Lower leg skin (tissue), 4 donors: ENCODE data around the gene SMIM29. TPM values are rescaled to one million over a fixed set of nuclear protein-coding genes. Genes with fewer than 3 reads are reported as not detected.
A peak's percentile ranks its signal among the peaks of the same experiment; 100 is the strongest.

Experiments
- DNase-seq, 2 donors: peaks; one replicate each; pipeline ENCODE4 v3.0.0-alpha.2; 2019; ENCODE audit warnings: low spot score in 2 of 2
- H3K4me3 ChIP-seq: fragments of 200-600 bp; sonication (generic); 2 replicates; pipeline ENCODE4 v1.5.1; 2017; ENCODE audit warnings: mild to moderate bottlenecking, low read depth; ENCODE audit not compliant: poor library complexity, severe bottlenecking
- CTCF ChIP-seq, 3 donors: fragments of 450-650 bp; IDR thresholded peaks; one replicate each; pipeline ENCODE4 v1.5.1; 2016; ENCODE audit warnings: antibody characterized with exemption in 3 of 3, mild to moderate bottlenecking in 3 of 3, moderate library complexity in 2 of 3
- POLR2A ChIP-seq, 2 donors: fragments of 450-650 bp; IDR thresholded peaks; one replicate each; pipeline ENCODE4 v1.6.1; 2016 to 2017; ENCODE audit warnings: antibody characterized with exemption in 2 of 2, mild to moderate bottlenecking in 1 of 2, moderate library complexity in 1 of 2
- WGBS, 2 donors: methylation state at CpG; one replicate each; pipeline ENCODE4 v1.1.5; 2018; 5-methylcytosine and 5-hydroxymethylcytosine counted together
- intact Hi-C: fragments of 100-400 bp; cut with DNase I; formaldehyde crosslinking; loops from one replicate; pipeline ENCODE4 v1.15.0; 2023; ENCODE audit warnings: low total_unique reads
- total RNA-seq, 4 donors: library from RNA; depleted of rRNA; stranded (reverse); fragments of >200 nt; gene quantifications; one replicate each; pipeline ENCODE4 v1.1.0, GENCODE V29; 2016

SMIM29 gene
- total RNA-seq, 4 donors from 2014 or later, result 34.3 to 92.2 (median 57.1) TPM

- intact Hi-C loops, result no loop called here
- no peak for DNase-seq
- TF ChIP-seq POLR2A (IDR thresholded peaks at IDR 0.05) (no peak), CTCF (IDR thresholded peaks at IDR 0.05) (no peak)
- WGBS, 2 donors, result 92 to 97% methylated on average over 4 of the region's 4 CpGs
- no peak overlapping the region for H3K4me3 ChIP-seq
Measured at GRCh38 chr6:34277763-34278112, 28.9 kb upstream of the SMIM29 start.

- H3K4me3 ChIP-seq, result no peak overlapping the region
- TF ChIP-seq CTCF (IDR thresholded peaks at IDR 0.05) (no peak), POLR2A (IDR thresholded peaks at IDR 0.05) (no peak)
- intact Hi-C loops, result no loop called here
- 75 to 77% methylated on average over 10 of the region's 10 CpGs for WGBS, 2 donors
- no peak for DNase-seq
Measured at GRCh38 chr6:34276881-34277762, 28.3 kb upstream of the SMIM29 start.

GRCh38 chr6:34276191-34276590 lies 27.4 kb upstream of the SMIM29 start:
- intact Hi-C loops, result no loop called here
- DNase-seq, result no peak
- no peak overlapping the region for H3K4me3 ChIP-seq
- 75 to 92% methylated on average over 5 of the region's 5 CpGs for WGBS, 2 donors
- no peak for TF ChIP-seq POLR2A (IDR thresholded peaks at IDR 0.05)

- intact Hi-C loops, result no loop called here
- no peak for DNase-seq
- TF ChIP-seq CTCF (IDR thresholded peaks at IDR 0.05) (no peak), POLR2A (IDR thresholded peaks at IDR 0.05) (no peak)
- 90 to 97% methylated on average over 3 of the region's 3 CpGs for WGBS, 2 donors
- no peak overlapping the region for H3K4me3 ChIP-seq
Measured at GRCh38 chr6:34275128-34275804, 26.5 kb upstream of the SMIM29 start.

- intact Hi-C loops, result no loop called here
- no peak for DNase-seq
- WGBS, 2 donors, result 93 to 94% methylated on average over 1 of the region's 1 CpG
- no peak overlapping the region for H3K4me3 ChIP-seq
- TF ChIP-seq CTCF (IDR thresholded peaks at IDR 0.05), result no peak
Measured at GRCh38 chr6:34274129-34274528, 25.3 kb upstream of the SMIM29 start.

- no peak overlapping the region for H3K4me3 ChIP-seq
- TF ChIP-seq POLR2A (IDR thresholded peaks at IDR 0.05) (no peak), CTCF (IDR thresholded peaks at IDR 0.05) (no peak)
- DNase-seq, result peak in 1 of 2 donors; percentile 21
- intact Hi-C loops, result no loop called here
- WGBS, 2 donors, result 64 to 78% methylated on average over 3 of the region's 3 CpGs
Measured at GRCh38 chr6:34273242-34273805, 24.5 kb upstream of the SMIM29 start.
